ENCODE measurements around the gene TFAP2E. TPM values are rescaled to one million over a fixed set of nuclear protein-coding genes. Genes with fewer than 3 reads are reported as not detected.
"Not testable (repeated sequence)": the region's sequence is repeated elsewhere in the genome, so short reads cannot be mapped to it uniquely, and the experiment has no call there.

TFAP2E gene
- total RNA-seq, 1 experiment from 2014 or later = 0.72 TPM

DNA sequence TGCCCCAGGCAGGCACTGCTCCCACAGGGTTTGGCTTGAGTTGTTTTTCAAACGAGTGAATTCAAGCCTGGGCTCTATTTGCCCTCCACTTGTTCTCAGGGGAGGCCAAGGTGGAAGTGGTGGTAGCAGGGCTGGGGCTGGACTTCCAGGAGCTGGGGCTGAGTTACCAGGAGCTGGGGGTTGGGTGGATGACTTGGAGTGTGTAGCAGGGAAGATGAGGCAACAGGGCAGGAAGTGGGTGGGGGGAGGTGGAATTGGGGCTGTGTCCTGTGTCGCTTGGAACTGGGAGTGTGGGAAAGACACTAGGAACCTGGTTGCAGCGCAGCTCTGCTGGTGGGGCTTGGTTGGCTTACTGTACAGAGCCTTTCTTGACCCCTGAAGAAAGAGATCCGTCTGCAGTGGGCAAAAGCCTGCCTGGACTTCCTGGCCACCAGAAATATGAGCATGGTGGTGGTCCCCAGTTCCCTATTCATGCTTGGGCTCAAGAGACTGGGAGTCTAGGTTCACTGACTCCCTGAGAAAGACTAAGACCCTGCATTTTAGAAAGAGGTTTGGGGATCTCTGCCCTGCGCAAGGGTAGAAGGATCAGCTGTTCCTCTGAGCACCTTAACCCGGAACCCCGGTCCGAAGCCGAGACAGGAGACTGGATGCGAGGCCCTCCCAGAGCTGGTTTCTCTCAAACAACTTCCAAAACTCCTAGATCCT is 3.1 kb downstream of the TFAP2E start:
- CTCF ChIA-PET = no interaction called here
- H3K4me1 ChIP-seq (replicated peaks; ENCODE audit: insufficient read depth) = no peaks in the 10 kb centered on the region; the same call in 1 of the 2 replicates
- no peaks in the 10 kb centered on the region for H4K20me1 ChIP-seq (ENCODE audit: insufficient read depth)
- no peak overlapping the region for H3K4me3 ChIP-seq
- no peak for DNase-seq
- no peak overlapping the region for H3K27ac ChIP-seq
- H3K27me3 ChIP-seq (ENCODE audit: insufficient read depth, low read depth) = no peaks in the 10 kb centered on the region
- H3K9me3 ChIP-seq (ENCODE audit: insufficient read depth, low read depth) = no peaks in the 10 kb centered on the region
- no TSS peak for BruUV-seq (replicated peaks)
- H2AFZ ChIP-seq = no peak overlapping the region
- H3K79me2 ChIP-seq (ENCODE audit: low read depth) = no peaks in the 10 kb centered on the region
- no peak for TF ChIP-seq EZH2 (IDR thresholded peaks at IDR 0.05; ENCODE audit: low read depth)
- TF ChIP-seq, protein P1, sequence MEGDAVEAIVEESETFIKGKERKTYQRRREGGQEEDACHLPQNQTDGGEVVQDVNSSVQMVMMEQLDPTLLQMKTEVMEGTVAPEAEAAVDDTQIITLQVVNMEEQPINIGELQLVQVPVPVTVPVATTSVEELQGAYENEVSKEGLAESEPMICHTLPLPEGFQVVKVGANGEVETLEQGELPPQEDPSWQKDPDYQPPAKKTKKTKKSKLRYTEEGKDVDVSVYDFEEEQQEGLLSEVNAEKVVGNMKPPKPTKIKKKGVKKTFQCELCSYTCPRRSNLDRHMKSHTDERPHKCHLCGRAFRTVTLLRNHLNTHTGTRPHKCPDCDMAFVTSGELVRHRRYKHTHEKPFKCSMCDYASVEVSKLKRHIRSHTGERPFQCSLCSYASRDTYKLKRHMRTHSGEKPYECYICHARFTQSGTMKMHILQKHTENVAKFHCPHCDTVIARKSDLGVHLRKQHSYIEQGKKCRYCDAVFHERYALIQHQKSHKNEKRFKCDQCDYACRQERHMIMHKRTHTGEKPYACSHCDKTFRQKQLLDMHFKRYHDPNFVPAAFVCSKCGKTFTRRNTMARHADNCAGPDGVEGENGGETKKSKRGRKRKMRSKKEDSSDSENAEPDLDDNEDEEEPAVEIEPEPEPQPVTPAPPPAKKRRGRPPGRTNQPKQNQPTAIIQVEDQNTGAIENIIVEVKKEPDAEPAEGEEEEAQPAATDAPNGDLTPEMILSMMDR (conservative IDR thresholded peaks at IDR 0.05) = no peak
- no peak overlapping the region for H3K4me2 ChIP-seq
- intact Hi-C loops (cut with micrococcal nuclease; ENCODE audit: unreplicated experiment) = loop anchor here (5.0 kb wide), 1 partner anchor 66 kb away; the partner anchor contains the start of gene PSMB2
- no peaks in the 10 kb centered on the region for H3K36me3 ChIP-seq (ENCODE audit: low read depth)
- no peaks in the 10 kb centered on the region for H3K9me2 ChIP-seq (ENCODE audit: insufficient read depth)
- POLR2A ChIA-PET (ENCODE audit: unreplicated experiment) = no interaction called here
- H3F3A ChIP-seq (ENCODE audit: insufficient read depth, low read depth) = 0 out of 2 replicates have a peak, but pooled peaks cover 4% of the 10 kb centered on the region

DNA sequence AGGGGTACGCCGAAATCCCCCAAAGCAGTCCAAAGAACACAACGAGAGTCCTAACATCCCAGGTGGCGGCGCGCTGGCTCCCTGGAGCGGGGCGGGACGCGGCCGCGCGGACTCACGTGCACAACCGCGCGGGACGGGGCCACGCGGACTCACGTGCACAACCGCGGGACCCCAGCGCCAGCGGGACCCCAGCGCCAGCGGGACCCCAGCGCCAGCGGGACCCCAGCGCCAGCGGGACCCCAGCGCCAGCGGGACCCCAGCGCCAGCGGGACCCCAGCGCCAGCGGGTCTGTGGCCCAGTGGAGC is 3.6 kb downstream of the TFAP2E start:
- POLR2A ChIA-PET (ENCODE audit: unreplicated experiment); H2AFZ ChIP-seq; H3K9me3 ChIP-seq (ENCODE audit: insufficient read depth, low read depth); H3K9me2 ChIP-seq (ENCODE audit: insufficient read depth); H3K36me3 ChIP-seq (ENCODE audit: low read depth); CTCF ChIA-PET; H3K4me1 ChIP-seq (replicated peaks; ENCODE audit: insufficient read depth); H3K4me3 ChIP-seq; H3K27ac ChIP-seq; DNase-seq; BruUV-seq (replicated peaks); H3K79me2 ChIP-seq (ENCODE audit: low read depth); H3F3A ChIP-seq (ENCODE audit: insufficient read depth, low read depth); H4K20me1 ChIP-seq (ENCODE audit: insufficient read depth); H3K4me2 ChIP-seq; H3K27me3 ChIP-seq (ENCODE audit: insufficient read depth, low read depth): not testable (repeated sequence)
- intact Hi-C loops (cut with micrococcal nuclease; ENCODE audit: unreplicated experiment) = loop anchor here (5.0 kb wide), 1 partner anchor 66 kb away; the partner anchor contains the start of gene PSMB2

DNA sequence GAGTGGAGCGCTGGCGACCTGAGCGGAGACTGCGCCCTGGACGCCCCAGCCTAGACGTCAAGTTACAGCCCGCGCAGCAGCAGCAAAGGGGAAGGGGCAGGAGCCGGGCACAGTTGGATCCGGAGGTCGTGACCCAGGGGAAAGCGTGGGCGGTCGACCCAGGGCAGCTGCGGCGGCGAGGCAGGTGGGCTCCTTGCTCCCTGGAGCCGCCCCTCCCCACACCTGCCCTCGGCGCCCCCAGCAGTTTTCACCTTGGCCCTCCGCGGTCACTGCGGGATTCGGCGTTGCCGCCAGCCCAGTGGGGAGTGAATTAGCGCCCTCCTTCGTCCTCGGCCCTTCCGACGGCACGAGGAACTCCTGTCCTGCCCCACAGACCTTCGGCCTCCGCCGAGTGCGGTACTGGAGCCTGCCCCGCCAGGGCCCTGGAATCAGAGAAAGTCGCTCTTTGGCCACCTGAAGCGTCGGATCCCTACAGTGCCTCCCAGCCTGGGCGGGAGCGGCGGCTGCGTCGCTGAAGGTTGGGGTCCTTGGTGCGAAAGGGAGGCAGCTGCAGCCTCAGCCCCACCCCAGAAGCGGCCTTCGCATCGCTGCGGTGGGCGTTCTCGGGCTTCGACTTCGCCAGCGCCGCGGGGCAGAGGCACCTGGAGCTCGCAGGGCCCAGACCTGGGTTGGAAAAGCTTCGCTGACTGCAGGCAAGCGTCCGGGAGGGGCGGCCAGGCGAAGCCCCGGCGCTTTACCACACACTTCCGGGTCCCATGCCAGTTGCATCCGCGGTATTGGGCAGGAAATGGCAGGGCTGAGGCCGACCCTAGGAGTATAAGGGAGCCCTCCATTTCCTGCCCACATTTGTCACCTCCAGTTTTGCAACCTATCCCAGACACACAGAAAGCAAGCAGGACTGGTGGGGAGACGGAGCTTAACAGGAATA is 4.2 kb downstream of the TFAP2E start:
- no peak for DNase-seq
- BruUV-seq (replicated peaks) = no TSS peak
- no peak for TF ChIP-seq EZH2 (IDR thresholded peaks at IDR 0.05; ENCODE audit: low read depth)
- TF ChIP-seq, protein P1 (conservative IDR thresholded peaks at IDR 0.05) = no peak
- H2AFZ ChIP-seq = no peak overlapping the region
- H3K9me3 ChIP-seq (ENCODE audit: insufficient read depth, low read depth) = no peaks in the 10 kb centered on the region
- H3F3A ChIP-seq (ENCODE audit: insufficient read depth, low read depth) = 0 out of 2 replicates have a peak, but pooled peaks cover 4% of the 10 kb centered on the region
- no peaks in the 10 kb centered on the region; the same call in 1 of the 2 replicates for H3K4me1 ChIP-seq (replicated peaks; ENCODE audit: insufficient read depth)
- H3K4me3 ChIP-seq = no peak overlapping the region
- H4K20me1 ChIP-seq (ENCODE audit: insufficient read depth) = no peaks in the 10 kb centered on the region
- H3K79me2 ChIP-seq (ENCODE audit: low read depth) = no peaks in the 10 kb centered on the region
- CTCF ChIA-PET = no interaction called here
- POLR2A ChIA-PET (ENCODE audit: unreplicated experiment) = no interaction called here
- intact Hi-C loops (cut with micrococcal nuclease; ENCODE audit: unreplicated experiment) = loop anchor here (5.0 kb wide), 1 partner anchor 65 kb away; the partner anchor contains the start of gene PSMB2
- H3K27ac ChIP-seq = no peak overlapping the region
- H3K4me2 ChIP-seq = no peak overlapping the region
- no peaks in the 10 kb centered on the region for H3K27me3 ChIP-seq (ENCODE audit: insufficient read depth, low read depth)
- H3K36me3 ChIP-seq (ENCODE audit: low read depth) = no peaks in the 10 kb centered on the region
- H3K9me2 ChIP-seq (ENCODE audit: insufficient read depth) = no peaks in the 10 kb centered on the region

Measured in PC-9 (cell line).